PFSK-1 (cell line): ENCODE measurements around the gene PIK3R1.

Source experiments
- FOXP2 ChIP-seq: optimal IDR thresholded peaks from 2 replicates; pipeline ENCODE3; 2011; ENCODE audit warnings: borderline replicate concordance, control low read depth, inconsistent platforms; ENCODE audit not compliant: insufficient read depth; ENCODE audit errors: extremely low read length, extremely low read depth
- POLR2AphosphoS5 ChIP-seq: IDR thresholded peaks from 2 replicates; pipeline ENCODE4 v1.6.1; 2012; ENCODE audit warnings: low read depth, mild to moderate bottlenecking, control low read depth, low read length, moderate library complexity
- REST ChIP-seq, 2 experiments: IDR thresholded peaks; 2 replicates each; pipeline versions ENCODE4 v1.6.1 to v1.8.0; 2011 to 2012; ENCODE audit warnings: low read depth in 2 of 2, low read length in 2 of 2, control low read depth in 1 of 2, inconsistent platforms in 1 of 2, mild to moderate bottlenecking in 1 of 2, moderate library complexity in 1 of 2; ENCODE audit not compliant: insufficient read depth in 1 of 2
- SIN3A ChIP-seq: IDR thresholded peaks from 2 replicates; pipeline ENCODE4 v1.6.1; 2012; ENCODE audit warnings: mild to moderate bottlenecking, low read length, moderate library complexity, borderline replicate concordance; ENCODE audit not compliant: insufficient read depth
- TAF1 ChIP-seq: IDR thresholded peaks from 2 replicates; pipeline ENCODE4 v1.6.1; 2012; ENCODE audit warnings: low read length, control low read depth, borderline replicate concordance; ENCODE audit not compliant: insufficient read depth

The PIK3R1 gene

DNA sequence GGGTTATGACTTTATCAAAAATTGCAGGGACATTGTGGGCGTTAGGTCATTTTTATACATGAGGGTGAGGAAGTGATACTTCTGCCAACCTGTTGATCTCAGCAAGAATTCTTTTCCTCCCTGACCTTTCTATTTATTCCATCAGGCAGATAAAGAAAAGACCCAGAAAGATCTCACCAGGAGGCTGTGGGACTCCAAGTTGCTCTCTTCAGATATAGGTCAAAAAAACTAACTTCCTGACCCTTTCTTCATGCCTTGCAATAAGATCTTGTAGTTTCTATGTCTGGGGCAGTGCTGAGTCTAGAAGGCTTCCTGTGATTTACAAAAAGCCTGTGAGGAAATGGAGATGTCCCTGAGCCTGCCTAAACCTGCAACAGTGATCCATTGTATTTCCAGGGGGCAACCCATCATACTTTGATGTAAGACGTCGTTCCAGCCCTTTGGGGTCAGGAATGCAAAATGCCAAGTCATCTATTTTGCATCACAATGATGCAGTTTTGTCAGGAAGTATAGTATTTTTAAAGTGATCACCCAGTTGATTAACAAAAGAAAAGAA, 22.0 kb upstream of the PIK3R1 start:
- TF ChIP-seq REST (IDR thresholded peaks at IDR 0.05; ENCODE audit: insufficient read depth in 1 of 2, low read depth in 2 of 2, low read length in 2 of 2) (no peak), SIN3A (no peak), POLR2AphosphoS5 (no peak), TAF1 (no peak), FOXP2 (no peak)

DNA sequence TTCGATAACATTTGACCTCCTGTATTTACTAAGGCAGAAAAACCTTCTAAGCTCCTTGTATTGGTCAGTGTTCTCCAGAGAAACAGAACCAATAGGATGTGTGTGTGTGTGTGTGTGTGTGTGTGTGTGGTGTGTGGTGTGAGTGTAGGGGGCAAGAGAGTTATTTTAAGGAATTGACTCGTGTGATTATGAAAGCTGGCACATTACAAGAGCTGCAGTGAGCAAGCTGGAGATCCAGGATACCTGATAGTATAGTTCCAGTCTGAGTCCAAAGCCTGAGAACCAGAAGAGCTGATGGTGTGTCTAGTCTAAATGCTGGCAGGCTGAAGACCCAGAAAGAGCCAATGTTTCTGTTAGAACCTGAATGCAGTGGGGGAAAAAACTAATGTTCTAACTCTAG, 21.2 kb upstream of the PIK3R1 start:
- TF ChIP-seq FOXP2 (no peak), POLR2AphosphoS5 (no peak), REST (IDR thresholded peaks at IDR 0.05; ENCODE audit: insufficient read depth in 1 of 2, low read depth in 2 of 2, low read length in 2 of 2) (no peak), SIN3A (no peak), TAF1 (no peak)

GRCh38 chr5:68195137-68195536, 20.4 kb upstream of the PIK3R1 start:
- TF ChIP-seq REST (IDR thresholded peaks at IDR 0.05; ENCODE audit: insufficient read depth in 1 of 2, low read depth in 2 of 2, low read length in 2 of 2) (no peak), POLR2AphosphoS5 (no peak), FOXP2 (no peak), SIN3A (no peak), TAF1 (no peak)

DNA sequence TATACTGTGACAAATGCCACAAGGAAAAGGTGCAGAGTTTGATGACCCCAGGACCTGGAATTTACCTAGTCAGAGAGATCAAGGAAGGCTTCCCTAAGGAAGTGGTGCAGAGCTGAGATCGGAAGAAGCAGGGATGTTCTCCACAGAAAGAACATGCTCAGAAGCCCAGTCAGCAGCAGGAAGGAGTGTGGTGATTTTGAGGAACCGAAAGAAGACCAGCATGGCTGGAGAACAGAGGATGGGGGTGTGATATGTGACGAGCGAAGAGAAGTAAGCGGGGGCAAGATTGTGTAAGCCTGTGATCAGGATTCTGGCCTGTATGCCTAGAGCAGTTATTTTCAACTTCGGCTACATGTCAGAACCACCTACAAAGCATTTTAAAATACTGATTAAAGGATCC, 18.7 kb upstream of the PIK3R1 start:
- TF ChIP-seq TAF1 (no peak), POLR2AphosphoS5 (no peak), REST (IDR thresholded peaks at IDR 0.05; ENCODE audit: insufficient read depth in 1 of 2, low read depth in 2 of 2, low read length in 2 of 2) (no peak), SIN3A (no peak), FOXP2 (no peak)

DNA sequence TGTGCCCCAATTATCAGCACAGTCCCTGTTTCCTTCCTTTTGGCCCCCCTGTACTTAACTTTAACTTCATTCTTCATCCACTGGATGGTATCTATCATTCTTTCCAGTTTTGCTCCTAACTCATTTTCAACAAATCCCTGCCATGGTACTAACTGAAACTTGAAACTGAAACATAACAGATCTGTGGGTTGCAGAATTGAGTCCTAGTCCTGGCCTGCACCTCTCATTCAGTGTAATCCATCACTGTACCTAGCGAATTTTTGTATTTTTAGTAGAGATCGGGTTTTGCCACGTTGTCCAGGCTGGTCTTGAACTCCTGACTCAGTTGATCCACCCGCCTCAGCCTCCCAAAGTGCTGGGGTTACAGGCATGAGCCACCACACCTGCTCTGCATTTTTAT, 15.3 kb upstream of the PIK3R1 start:
- TF ChIP-seq REST (IDR thresholded peaks at IDR 0.05; ENCODE audit: insufficient read depth in 1 of 2, low read depth in 2 of 2, low read length in 2 of 2) (no peak), FOXP2 (no peak), POLR2AphosphoS5 (no peak), TAF1 (no peak)
